GM12878 (cell line): ENCODE data around the gene BIRC7.

Experiments
- ETV6 ChIP-seq, 2 experiments: fragments of 450-650 bp in 1 of 2; IDR thresholded peaks in 1 of 2; conservative IDR thresholded peaks in 1 of 2; 2 replicates each; pipeline ENCODE4 v1.6.1; 2014; ENCODE audit warnings: antibody characterized with exemption in 1 of 2, borderline replicate concordance in 1 of 2, low read depth in 1 of 2, mild to moderate bottlenecking in 1 of 2, moderate library complexity in 1 of 2
- KDM1A ChIP-seq: fragments of 200-600 bp; sonication (generic); IDR thresholded peaks from 2 replicates; pipeline ENCODE4 v1.6.1; 2016; ENCODE audit warnings: borderline replicate concordance
- LARP7 ChIP-seq: fragments of 450-650 bp; IDR thresholded peaks from 2 replicates; pipeline ENCODE4 v1.6.1; 2017; ENCODE audit warnings: mild to moderate bottlenecking
- POLR2A ChIP-seq: IDR thresholded peaks from 2 replicates; pipeline ENCODE4 v1.6.1; 2011; ENCODE audit warnings: low read depth, mild to moderate bottlenecking, low read length
- POU2F2 ChIP-seq: IDR thresholded peaks from 3 replicates; pipeline ENCODE4 v1.6.1; 2011; ENCODE audit warnings: low read depth, mild to moderate bottlenecking, low read length, borderline replicate concordance
- SIN3A ChIP-seq: IDR thresholded peaks from 2 replicates; pipeline ENCODE4 v1.6.1; 2012; ENCODE audit warnings: low read depth, low read length, improper control_type of control experiment
- SREBF2 ChIP-seq: IDR thresholded peaks from 2 replicates; pipeline ENCODE4 v1.6.1; 2012; ENCODE audit warnings: mild to moderate bottlenecking, low read length
- TAF1 ChIP-seq: IDR thresholded peaks from 2 replicates; pipeline ENCODE4 v1.6.1; 2011; ENCODE audit warnings: mild to moderate bottlenecking, low read depth, low read length, borderline replicate concordance
- TF ChIP-seq, protein P1 (sequence below): fragments of 450-650 bp; IDR thresholded peaks from 2 replicates; pipeline ENCODE4 v1.6.1; 2016; ENCODE audit warnings: mild to moderate bottlenecking, moderate library complexity, borderline replicate concordance

DNA sequence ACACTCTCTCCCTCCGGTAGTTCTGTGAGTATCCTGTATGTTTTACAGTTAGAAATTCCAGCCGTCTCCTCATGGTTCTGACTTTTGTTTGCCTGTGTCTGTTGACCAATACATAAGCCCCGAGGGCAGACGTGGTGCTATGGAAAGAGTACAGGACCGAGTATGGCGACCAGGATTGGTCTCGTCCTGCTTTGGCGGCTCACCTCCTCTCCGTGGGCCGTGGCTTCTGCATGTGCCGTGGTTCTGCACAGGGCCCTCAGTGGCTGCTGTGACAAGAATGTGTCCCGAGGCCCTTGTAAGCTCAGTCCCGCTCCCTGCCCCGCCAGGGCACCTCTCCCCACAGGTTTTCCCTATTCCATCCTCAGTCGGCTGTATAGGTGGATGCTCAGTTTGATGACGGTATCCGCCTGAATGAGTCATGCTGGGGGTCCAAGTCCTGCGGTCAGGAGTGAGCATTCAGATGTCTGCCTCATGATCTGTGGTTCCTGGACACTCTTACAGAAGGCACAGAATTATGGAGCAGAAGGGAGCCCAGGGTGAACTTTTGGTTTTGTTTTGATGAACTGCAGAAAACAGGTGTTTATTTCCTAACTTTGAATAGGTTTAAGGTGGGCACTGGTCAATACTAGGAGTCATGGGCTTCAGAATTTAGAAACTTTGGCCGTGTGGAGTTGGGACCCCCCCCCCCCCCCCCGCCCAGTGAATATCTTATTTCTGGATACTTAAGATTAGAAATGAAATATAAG, 38.1 kb downstream of the BIRC7 start:
- TF ChIP-seq POLR2A: no peak
- TF ChIP-seq, protein P1, sequence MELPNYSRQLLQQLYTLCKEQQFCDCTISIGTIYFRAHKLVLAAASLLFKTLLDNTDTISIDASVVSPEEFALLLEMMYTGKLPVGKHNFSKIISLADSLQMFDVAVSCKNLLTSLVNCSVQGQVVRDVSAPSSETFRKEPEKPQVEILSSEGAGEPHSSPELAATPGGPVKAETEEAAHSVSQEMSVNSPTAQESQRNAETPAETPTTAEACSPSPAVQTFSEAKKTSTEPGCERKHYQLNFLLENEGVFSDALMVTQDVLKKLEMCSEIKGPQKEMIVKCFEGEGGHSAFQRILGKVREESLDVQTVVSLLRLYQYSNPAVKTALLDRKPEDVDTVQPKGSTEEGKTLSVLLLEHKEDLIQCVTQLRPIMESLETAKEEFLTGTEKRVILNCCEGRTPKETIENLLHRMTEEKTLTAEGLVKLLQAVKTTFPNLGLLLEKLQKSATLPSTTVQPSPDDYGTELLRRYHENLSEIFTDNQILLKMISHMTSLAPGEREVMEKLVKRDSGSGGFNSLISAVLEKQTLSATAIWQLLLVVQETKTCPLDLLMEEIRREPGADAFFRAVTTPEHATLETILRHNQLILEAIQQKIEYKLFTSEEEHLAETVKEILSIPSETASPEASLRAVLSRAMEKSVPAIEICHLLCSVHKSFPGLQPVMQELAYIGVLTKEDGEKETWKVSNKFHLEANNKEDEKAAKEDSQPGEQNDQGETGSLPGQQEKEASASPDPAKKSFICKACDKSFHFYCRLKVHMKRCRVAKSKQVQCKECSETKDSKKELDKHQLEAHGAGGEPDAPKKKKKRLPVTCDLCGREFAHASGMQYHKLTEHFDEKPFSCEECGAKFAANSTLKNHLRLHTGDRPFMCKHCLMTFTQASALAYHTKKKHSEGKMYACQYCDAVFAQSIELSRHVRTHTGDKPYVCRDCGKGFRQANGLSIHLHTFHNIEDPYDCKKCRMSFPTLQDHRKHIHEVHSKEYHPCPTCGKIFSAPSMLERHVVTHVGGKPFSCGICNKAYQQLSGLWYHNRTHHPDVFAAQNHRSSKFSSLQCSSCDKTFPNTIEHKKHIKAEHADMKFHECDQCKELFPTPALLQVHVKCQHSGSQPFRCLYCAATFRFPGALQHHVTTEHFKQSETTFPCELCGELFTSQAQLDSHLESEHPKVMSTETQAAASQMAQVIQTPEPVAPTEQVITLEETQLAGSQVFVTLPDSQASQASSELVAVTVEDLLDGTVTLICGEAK: no peak
- TF ChIP-seq ETV6 (conservative IDR thresholded peaks at IDR 0.05 in 1 of 2, IDR thresholded peaks at IDR 0.05 in 1 of 2; ENCODE audit: borderline replicate concordance in 1 of 2, low read depth in 1 of 2): no peak
- TF ChIP-seq TAF1: no peak
- no peak for TF ChIP-seq LARP7
- TF ChIP-seq POU2F2: no peak
- no peak for TF ChIP-seq SIN3A
- no peak for TF ChIP-seq SREBF2
- TF ChIP-seq KDM1A: no peak
